Measurements from ENCODE around the gene ELMO3.

ELMO3 gene

GRCh38 chr16:67190448-67191399 lies 8.2 kb upstream of the ELMO3 start:
- no peak for DNase-seq
- intact Hi-C loops (cut with DNase I): loop anchor here (5.0 kb wide), 1 partner anchor 37 kb away; the partner anchor contains the start of gene TMEM208

- intact Hi-C loops (cut with DNase I): loop anchor here (5.0 kb wide), 1 partner anchor 36 kb away; the partner anchor contains the start of gene TMEM208
Observed at GRCh38 chr16:67191411-67191994, 7.4 kb upstream of the ELMO3 start.

GRCh38 chr16:67191995-67192681 lies 6.8 kb upstream of the ELMO3 start, which contains the start of gene E2F4:
TSS of gene E2F4 (plus strand) at chr16:67192155. CDS start at chr16:67192228, 73 bp downstream.
- intact Hi-C loops (cut with DNase I): loop anchor here (5.0 kb wide), 1 partner anchor 35 kb away; the partner anchor contains the start of gene TMEM208

More at GRCh38 chr16:67191411-67191994, 7.4 kb upstream of the ELMO3 start:
- DNase-seq: no peak

GRCh38 chr16:67192781-67193361 lies 6.1 kb upstream of the ELMO3 start:
- no peak for DNase-seq
- intact Hi-C loops (cut with DNase I): loop anchor here (5.0 kb wide), 1 partner anchor 34 kb away; the partner anchor contains the start of gene TMEM208

More at GRCh38 chr16:67191995-67192681, 6.8 kb upstream of the ELMO3 start, which contains the start of gene E2F4:
- DNase-seq: peak; percentile 88 to 98 (median 94)

GRCh38 chr16:67193536-67193935 lies 5.4 kb upstream of the ELMO3 start:
- no peak for DNase-seq
- intact Hi-C loops (cut with DNase I): loop anchor here (5.0 kb wide), 1 partner anchor 34 kb away; the partner anchor contains the start of gene TMEM208

- DNase-seq: no peak
- intact Hi-C loops (cut with DNase I): loop anchor here (5.0 kb wide), 1 partner anchor 33 kb away; the partner anchor contains the start of gene TMEM208
Observed at GRCh38 chr16:67194260-67194659, 4.7 kb upstream of the ELMO3 start.

- DNase-seq: no peak
- intact Hi-C loops (cut with DNase I): no loop called here
Observed at GRCh38 chr16:67195676-67196075, 3.3 kb upstream of the ELMO3 start.

GRCh38 chr16:67196881-67197280 lies 2.0 kb upstream of the ELMO3 start:
- intact Hi-C loops (cut with DNase I): no loop called here
- no peak for DNase-seq

- DNase-seq: no peak
- intact Hi-C loops (cut with DNase I): no loop called here
Observed at GRCh38 chr16:67197704-67198103, 1.2 kb upstream of the ELMO3 start.

GRCh38 chr16:67198238-67198734 lies 645 bp upstream of the ELMO3 start:
- peak in 40 of 42 donors; percentile 40 to 83 (median 68) for DNase-seq
- intact Hi-C loops (cut with DNase I): no loop called here

- intact Hi-C loops (cut with DNase I): no loop called here
- DNase-seq: peak in 2 of 42 donors; percentile 31 to 48
Observed at GRCh38 chr16:67199808-67200198, 872 bp downstream of the ELMO3 start.

- intact Hi-C loops (cut with DNase I): no loop called here
- no peak for DNase-seq
Observed at GRCh38 chr16:67200491-67200890, 1.6 kb downstream of the ELMO3 start.

- intact Hi-C loops (cut with DNase I): no loop called here
- no peak for DNase-seq
Observed at GRCh38 chr16:67201411-67202345, 2.7 kb downstream of the ELMO3 start.

GRCh38 chr16:67202426-67202825 lies 3.5 kb downstream of the ELMO3 start:
- DNase-seq: no peak
- intact Hi-C loops (cut with DNase I): no loop called here

GRCh38 chr16:67202956-67203493 lies 4.1 kb downstream of the ELMO3 start:
- no peak for DNase-seq
- intact Hi-C loops (cut with DNase I): no loop called here

GRCh38 chr16:67204076-67204475 lies 5.1 kb downstream of the ELMO3 start:
- intact Hi-C loops (cut with DNase I): no loop called here

GRCh38 chr16:67206129-67206837 lies 7.4 kb downstream of the ELMO3 start:
- no peak for DNase-seq
- intact Hi-C loops (cut with DNase I): no loop called here

More at GRCh38 chr16:67204076-67204475, 5.1 kb downstream of the ELMO3 start:
- no peak for DNase-seq
